HG02884 (cell line): Measurements from ENCODE around the gene C1QTNF8.

Source experiments
- ATAC-seq: cut with Tn5 transposase; IDR thresholded peaks from one replicate; pipeline ENCODE4 v1.9.1; 2021; ENCODE audit warnings: mild to moderate bottlenecking, moderate library complexity; ENCODE audit not compliant: unreplicated experiment

Gene C1QTNF8

DNA sequence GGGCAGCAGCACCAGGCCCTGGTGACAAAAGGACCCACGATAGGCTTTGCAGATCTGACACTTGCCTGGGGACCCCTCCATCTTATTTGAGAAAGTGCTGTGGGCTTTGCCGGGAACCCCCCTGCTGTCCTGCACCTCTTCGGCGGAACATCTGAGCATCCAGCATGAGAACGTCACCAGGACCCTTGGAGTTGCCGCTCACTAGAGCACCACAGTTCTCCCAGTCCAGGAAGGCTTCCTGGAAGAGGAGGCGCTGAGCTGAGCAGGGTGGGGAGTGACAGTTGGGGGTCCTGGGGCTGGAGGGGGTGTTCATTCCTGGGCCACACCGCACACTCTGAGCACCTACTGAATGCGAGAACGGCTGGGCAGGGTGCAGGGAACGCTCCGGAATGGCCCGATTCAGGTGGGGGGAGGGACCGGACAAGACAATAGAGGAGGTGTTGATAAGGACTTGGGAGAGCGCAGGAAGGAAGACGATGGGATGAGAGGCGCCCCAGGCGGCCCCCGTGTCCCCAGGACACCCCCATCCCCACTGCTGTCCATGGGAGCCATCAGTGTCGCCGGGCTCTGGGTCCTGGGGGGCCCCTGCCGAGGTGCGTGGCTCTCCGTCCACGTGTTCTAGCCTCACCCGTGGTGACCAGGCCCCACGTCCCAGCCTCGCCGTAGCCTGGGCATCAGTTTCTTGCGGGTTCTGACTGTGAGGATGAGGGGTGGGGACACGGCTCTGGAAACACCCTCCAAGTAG is 32.1 kb upstream of the C1QTNF8 start:
- no peak for ATAC-seq

DNA sequence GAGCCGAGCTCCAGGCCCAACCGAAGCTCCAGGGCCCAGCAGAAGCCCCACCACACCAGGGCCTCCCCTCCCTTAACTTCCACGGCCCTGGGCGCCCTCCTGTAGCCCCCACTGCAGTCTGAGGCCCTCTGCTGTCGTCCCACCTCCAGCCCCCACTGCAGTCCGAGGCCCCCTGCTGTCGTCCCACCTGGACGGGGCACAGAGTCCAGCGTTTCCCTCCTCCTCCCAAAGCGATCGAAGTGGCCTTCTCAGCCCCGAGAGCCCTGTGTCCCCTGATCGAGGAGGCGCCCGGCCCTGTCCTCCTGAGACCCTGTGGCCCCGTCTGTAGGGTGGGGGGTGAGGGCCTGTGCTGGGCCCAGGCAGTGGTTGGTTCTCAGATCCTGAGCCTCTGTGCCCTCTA is 31.1 kb upstream of the C1QTNF8 start:
- no peak for ATAC-seq

DNA sequence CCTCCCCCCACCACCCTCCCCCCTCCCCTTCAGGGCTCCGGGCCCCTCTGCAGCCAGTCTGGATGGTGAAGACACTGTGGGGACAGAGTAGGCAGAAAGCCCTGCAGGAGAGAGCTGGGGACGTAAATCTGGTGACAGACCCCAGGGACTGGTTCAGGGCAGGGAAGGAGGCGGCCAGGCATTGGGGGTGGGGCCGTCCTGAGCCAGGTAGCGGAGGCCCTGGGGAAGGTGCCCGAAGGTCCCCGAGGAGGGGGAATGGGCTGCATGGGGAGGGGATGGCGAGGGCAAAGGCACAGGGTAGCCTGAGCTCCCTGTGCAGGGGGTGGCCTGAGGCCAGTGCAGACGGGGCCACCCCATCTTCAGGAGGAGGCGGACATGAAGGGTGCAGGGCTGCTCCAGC is 30.5 kb upstream of the C1QTNF8 start:
- ATAC-seq: no peak

DNA sequence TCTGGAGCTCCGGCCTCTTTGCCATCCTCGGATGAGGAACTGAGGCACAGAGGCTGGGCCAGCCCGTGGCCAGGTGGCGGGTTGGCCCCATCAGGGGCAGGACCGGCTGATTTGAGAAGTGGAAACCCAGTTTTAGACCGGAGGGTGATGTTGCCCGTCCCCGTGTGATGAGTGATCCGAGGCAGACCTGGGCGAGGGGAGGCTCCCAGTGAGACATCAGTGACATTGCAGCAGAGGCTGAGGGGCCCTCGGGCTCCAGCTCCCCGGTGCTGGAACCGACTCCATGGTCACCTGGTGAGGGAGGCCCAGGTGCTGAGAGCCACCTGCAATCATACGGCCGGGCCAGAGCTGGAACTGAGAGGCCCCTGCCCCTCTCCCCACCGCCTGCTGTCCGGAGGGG is 30.0 kb upstream of the C1QTNF8 start:
- ATAC-seq: no peak

DNA sequence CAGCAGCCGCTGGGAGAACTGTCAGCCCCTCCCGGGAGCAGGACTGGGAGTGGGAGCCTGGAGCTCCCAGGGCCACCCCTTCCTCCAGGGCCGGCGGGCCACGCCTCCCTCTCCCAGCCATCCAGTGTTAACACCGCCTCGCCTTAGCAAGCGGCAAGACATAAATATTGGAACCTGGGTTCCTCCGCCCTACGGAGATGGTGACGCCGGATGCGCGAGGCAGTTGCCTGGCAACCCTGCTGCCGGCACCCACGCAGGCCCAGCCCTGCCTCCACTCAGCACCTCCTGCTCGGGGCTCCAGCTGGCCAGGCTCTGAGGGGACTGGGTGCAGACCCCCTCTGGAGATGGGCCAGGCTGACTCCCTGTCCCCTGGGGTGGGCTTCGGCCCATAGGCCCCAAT is 29.4 kb upstream of the C1QTNF8 start:
- no peak for ATAC-seq

DNA sequence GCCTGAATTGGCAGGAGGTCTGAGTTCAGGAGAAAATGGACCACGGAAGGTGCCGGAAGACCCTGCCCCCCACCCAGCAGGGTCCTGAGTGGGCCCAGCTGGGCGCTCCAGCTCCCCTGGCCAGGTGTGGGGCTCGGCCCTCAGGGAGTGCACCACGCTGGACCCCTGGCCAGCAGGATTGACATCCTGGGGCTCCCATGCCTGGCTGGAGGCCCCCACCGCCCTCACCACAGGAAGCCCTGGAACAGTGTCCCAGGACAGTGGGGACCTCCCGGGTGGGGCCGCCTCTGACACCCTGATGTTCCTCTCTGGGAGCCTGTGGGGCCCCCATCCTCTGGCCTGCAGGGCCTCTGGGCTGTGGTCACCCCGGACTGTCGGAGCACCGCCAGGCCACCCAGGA is 28.8 kb upstream of the C1QTNF8 start:
- ATAC-seq: no peak

DNA sequence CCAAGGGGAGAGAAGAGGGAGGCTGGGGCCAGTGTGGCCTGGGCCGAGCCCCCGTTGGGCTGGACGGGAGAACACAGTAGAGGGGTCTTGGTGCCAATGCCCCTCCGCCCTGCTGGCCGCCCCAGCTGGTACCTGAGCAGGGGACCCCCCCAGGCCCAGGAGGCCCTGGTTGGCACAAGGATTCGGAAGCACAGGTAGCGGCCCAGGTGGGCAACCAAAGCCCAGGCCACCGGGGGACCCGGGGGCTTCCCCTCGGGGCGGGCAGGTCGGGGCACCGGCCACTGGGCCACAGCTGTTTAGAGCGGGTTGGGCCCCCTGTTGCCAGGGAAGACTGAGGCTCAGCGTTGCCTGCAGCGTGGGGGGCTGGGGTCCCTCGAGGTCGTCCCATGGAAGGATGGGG is 28.2 kb upstream of the C1QTNF8 start:
- ATAC-seq: no peak

DNA sequence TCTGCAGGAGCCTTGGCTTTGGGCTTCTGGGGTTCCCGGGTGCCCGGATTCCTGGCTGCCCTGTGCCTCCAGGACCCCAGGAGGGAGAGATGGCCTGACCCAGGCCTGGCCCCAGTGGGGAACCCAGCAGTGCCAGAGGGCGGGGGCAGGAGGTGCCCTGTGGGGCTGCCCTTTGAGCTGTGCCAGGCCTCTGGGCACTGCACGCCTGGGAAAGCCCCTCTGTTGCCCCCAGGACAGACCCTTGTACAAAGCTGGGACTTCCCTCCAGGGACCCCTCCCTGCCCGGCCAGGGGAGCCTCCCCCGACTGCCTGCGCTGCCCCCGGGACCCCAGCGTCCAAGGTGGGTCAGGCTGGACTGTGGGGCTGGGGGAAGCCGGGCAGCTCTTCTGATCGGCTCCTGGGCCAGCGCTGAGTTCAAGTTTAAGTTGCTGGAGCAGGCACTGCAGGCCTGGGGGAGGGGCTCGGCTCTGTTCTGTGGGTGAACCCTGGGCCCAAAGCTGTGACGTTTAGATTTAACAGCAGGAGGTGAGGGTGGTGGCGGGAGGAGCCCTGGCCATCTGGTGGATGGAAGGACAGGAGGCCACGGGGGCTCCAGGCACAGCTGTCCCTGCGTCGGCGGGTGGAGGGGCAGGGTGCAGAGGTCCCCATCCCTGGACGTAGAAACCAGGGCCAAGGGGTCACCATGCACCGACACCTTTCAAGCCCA is 27.6 kb upstream of the C1QTNF8 start:
- ATAC-seq: no peak

DNA sequence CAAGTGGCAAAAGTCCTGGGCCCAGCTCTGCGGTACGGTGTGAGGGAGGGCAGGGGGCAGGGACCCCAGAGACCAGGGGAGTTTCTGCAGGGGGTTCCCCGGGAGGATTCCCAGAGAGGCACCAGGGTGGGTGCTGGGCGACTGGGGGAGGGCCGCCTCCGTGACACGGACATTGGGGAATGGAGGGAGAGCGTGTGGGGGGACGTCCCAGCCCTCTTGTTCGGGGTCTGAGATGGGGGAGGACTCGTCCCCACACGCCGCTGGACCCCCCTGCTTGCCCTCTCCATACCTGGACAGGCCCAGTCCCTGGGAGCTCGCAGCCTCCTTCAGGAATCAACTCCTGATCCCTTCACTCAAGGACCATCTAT is 26.3 kb upstream of the C1QTNF8 start:
- no peak for ATAC-seq

DNA sequence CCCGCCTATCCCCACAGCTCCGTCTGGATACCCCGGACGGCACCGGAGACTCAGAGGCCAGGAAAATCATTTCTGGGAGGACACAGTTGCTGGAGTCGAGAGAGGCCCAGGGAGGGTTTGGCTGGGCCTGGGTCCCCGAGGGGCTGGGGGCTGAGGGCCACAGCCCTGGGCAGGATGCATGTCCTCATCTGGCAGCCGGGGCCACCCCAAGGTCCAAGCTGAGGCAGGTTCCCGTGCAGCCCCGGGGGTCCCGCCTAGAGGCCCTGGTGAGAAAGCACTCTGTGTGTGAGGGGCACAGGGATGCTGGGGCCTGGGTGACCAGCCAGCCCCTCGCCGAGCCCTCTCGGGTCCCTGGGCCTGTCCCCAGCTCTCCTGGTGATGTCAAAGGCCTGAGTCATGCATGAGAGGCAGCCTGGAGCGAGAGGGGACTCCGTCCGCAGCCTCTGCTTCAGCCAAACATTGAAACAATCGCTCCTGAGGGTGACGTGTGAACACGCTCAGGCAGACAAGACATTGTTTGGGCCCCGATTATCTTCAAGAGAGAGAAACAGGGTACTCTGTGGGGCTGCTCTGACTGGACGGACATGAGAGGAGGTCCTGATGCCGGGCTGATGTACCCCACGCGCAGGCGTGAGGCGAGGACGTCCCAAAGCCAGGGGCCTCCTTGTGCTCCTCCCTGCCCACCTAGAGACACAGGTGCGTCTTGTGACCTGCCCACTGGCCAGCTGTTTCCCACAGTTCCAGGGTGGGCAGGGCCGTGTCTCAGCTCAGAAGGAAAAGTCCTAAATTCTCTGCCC is 25.8 kb upstream of the C1QTNF8 start:
- ATAC-seq: no peak

DNA sequence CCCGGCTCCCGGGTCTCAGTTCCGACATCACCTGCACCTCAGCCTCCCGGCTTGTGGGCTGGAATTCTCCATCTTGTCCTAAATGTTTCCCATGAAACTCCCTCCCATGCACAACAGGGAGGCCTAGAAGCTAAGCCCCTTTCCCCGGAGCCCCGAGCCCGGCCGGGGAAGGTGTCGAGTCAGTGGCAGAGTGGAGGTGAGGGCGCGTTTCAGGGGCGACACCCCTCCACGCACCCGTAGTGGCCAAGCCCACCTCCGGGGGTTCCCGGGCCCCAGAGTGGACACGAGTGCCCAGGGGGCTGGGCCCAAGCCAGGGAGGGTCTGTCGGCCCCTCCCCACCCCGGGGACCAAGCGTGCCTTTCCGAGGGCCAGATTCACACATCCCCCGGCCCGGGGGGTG is 25.0 kb upstream of the C1QTNF8 start:
- no peak for ATAC-seq

DNA sequence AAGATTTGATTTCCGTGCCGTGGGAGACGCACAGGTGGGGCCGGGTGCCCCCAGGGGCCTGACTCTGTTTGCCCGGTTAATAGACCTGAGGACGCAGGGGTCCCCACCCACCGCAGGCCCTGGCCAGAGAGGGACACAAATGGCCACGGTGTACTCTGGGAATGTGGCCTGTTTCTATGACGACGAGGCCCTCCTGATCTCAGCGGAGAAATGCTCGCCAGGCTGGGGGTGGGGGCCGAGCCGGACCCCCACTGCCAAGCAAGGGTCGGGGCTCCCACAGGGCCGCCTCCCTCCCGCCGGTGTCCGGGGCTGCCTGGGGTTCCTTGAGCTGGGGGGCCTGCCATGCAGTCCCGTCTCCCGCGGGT is 24.5 kb upstream of the C1QTNF8 start:
- no peak for ATAC-seq

DNA sequence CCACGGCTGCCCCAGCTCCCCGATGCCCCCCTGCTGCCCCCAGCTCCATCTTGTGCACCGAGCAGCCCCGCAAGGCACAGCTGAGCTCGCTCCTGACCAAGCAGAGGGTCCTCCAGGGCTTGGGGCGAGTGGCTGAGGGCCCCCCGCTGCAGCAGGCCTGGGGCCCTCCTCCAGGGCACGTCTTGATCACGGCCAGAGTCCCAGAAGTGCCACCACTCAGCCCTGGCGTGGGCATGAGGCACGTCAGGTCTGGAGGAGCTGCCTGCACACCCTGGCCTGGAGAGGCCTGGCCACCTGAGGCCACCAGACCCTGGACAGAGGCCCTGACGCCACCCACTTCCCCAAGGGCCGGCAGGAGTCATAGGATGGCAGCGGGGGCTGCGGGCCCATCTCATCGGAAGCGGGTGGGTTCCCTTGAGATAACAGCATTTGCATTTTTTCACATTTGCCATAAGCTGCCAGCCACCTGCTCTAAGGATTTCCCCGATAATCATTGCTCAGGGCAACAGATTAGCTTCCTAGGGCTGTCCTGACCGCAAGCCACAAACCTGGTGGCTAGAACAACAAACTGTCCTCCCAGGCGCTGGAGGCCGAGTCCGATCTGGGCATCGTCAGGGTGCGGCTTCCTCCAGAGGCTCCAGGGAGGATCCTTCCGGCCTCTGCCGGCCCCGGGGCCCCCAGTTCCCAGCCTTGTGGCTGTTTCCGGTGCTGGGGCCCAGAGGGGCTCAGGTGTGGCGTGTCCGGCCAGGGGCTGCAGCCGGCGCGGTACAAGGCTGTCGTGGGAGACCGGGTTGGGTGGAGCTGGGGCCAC is 23.9 kb upstream of the C1QTNF8 start:
- no peak for ATAC-seq

DNA sequence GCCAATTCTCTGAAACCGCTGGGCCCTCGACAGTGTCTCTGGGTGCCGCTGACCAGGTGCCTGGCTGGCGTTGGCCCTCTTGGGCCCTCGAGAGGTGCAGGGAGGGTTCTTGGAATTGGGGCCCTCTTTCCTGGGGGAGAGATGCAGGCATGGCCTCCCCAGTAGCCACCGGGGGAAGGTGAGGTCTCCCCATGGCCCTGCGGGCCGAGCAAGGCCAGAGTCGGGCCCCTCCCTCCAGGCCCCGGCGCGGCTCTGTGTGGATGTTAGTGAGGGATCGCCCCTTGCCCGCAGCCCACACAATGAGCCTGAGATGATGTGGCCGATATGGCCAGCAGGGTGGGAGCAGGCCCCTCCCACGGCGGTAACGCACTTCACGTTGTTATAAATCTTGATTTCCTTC is 23.1 kb upstream of the C1QTNF8 start:
- ATAC-seq: no peak

DNA sequence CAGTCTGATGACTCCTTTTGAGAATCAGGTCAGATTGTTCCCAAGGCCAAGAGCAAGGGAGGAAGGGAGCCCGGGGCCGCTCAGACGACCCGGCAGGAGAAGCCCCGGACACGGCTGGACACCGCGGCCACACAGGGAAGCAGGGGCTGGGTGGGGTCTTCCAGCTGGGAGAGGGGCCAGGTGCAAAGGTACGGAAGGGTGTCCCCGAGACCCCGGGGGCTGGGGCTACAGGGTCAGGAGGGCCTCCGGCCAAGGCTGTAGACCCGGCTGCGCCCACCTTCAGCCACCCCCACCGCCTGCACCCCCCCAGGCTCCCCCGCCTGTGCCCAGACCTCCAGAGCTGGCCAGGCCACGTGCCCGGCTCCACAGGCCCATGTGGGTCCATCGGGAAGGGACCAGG is 21.9 kb upstream of the C1QTNF8 start:
- ATAC-seq: no peak

DNA sequence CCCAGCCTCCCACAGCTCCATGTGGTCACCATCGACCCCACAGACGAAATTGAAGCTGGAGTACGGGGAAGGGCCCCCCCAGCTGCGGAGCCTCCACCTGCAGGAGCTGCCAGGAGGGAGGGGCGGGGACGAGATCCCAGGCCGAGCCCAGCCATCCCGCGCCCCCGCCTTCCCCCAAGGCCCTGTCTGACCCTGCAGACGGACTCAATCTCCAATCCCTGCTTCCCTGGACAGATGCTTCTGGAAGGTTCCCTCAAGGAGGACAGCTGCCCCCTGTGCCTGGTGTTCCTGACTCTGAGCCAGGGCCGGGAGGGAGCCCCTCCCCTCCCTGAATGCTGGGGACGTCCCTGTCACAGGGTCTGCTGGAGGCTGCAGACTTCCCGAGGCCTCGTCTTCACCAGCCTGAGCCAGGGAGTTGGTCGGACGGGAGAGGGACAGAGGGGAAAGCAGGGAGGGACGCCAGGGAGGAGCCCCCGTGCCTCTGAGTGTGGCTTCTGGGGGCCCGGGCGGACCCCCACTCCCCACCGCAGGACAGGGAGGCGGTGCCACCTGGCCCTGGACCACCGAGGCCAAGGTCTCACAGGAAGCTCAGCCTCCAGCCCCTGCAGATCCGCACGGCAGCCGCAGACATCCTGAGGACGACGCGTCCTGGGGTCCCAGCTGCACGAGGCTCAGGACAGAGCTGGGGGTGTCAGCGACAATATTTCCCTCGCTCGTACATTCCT is 21.3 kb upstream of the C1QTNF8 start:
- no peak for ATAC-seq

DNA sequence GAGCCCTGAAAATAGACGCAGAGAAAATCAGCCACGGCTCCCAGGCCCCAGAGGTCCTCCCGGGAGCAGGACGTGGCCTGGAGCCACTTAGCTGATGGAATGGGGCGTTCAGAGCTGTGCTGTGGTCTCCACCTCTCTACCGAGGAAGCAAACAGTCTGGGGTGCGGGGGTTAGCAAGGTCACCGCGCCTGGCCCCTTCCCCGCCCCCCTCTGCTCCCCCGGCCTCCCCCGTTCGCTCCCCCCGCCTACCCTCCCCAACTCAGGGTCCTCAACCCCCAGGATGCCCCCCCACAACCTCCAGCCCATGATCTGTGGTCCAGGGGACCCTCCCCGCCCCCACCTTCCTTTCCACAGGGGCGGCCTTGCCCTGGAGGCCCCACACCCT is 20.6 kb upstream of the C1QTNF8 start:
- ATAC-seq: no peak

DNA sequence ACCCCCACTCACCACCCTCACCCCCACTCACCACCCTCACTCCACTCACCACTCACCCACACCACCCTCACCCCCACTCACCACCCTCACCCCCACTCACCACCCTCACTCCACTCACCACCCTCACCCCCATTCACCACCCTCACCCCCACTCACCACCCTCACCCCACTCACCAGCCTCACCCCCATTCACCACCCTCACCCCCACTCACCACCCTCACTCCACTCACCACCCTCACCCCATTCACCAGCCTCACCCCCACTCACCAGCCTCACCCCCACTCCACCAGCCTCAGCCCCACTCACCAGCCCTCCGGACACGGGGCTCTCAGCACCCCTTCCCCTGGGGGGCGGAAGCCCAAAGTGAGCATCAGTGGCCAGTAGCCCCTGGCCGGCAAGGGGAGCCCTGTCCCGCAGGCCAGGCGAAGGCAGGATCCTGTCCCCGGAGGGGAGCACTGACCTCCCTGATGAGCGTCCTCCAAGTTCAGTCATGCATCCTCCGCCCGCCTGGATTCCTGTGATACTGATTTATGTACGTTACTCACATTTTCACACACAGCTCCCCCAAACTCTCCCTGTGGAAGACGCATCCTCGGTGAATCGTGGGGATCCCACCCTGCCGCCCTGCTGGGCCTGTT is 18.0 kb upstream of the C1QTNF8 start:
- ATAC-seq: no peak

DNA sequence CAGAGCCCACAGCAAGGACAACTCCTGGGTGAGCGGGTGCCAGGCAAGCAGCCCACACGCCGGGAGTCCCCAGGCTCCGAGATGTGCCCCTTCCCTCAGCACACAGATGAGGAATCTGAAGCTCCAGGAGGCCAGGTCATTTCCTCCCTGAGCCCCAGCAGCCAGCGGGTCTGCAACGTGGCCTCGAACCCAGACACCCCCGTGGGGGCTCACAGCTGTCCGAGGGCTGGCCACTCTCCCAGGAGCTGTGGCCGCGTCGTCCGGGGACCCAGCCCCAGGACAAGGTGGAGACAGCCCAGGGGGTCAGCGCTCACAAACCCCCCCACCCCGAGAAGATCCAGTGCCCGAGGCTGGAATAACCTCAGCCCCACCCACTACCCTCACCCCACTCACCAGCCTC is 17.4 kb upstream of the C1QTNF8 start:
- no peak for ATAC-seq

DNA sequence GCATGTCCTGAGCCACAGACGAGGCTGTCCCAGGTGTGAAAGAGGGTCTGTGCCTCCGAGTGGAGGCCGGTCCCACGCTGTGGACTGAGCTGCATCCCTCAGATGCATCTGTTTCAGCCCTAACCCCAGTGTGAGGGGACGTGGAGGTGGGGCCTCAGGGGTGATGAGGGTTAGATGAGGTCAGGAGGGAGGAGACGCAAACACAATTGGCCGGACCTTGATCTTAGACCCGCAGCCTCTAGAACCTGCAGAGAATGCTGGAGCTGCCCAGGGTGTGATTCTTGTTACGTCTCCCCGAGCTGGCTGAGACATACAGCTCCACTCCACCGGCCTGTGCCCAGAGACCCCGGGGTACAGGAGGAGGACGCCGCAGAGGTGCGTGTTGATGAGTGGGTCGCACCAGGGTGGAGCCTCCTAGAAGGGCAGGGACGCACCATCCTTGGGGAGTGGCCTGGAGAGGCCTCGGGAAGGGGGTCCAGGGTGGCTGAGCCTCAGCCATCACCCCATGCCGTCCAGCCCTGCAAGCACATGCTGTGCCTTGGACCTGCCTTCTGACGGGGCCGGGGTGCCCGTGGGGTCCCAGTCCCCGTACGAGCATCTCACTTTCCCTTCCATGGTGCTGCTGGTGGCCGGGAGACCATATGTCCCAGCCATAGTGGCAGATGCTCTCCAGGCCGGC is 16.6 kb upstream of the C1QTNF8 start:
- ATAC-seq: no peak
